ENCODE measurements around the gene RNF217. TPM values are rescaled to one million over a fixed set of nuclear protein-coding genes. Genes with fewer than 3 reads are reported as not detected.

The RNF217 gene
- total RNA-seq, 1 experiment from 2014 or later = 12.2 TPM

DNA sequence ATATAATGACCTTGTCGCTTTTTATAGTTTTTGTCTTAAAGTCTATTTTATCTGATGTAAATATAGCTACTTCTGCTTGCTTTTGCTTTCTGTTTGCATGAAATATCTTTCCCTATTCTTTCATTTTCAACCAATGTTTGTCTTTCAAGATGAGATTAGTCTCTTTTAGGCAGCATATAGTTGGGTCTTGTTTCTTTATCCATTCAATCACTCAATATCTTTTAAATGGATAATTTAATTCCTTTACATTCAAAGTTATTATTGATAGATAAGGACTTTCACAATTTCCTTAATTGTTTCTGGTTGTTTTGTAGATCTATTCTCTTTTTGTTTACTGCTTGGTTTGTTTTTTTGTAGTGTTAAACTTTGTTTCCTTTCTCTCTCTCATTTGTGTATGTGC lies 147.8 kb downstream of the RNF217 start:
- no peak for ATAC-seq
- ChIA-PET CTCF (no interaction called here), POLR2A (no interaction called here)
- DNase-seq (ENCODE audit: low spot score) = no peak
- Mint-ChIP-seq H3K4me3 (no peak overlapping the region), H3K36me3 (peaks cover 35% of the 10 kb centered on the region), H3K27ac (no peak overlapping the region), H3K27me3 (ENCODE audit: low read depth) (no peaks in the 10 kb centered on the region), H3K4me1 (peaks cover under 1% of the 10 kb centered on the region), H3K9me3 (peaks cover 42% of the 10 kb centered on the region)
- TF ChIP-seq, protein P1, sequence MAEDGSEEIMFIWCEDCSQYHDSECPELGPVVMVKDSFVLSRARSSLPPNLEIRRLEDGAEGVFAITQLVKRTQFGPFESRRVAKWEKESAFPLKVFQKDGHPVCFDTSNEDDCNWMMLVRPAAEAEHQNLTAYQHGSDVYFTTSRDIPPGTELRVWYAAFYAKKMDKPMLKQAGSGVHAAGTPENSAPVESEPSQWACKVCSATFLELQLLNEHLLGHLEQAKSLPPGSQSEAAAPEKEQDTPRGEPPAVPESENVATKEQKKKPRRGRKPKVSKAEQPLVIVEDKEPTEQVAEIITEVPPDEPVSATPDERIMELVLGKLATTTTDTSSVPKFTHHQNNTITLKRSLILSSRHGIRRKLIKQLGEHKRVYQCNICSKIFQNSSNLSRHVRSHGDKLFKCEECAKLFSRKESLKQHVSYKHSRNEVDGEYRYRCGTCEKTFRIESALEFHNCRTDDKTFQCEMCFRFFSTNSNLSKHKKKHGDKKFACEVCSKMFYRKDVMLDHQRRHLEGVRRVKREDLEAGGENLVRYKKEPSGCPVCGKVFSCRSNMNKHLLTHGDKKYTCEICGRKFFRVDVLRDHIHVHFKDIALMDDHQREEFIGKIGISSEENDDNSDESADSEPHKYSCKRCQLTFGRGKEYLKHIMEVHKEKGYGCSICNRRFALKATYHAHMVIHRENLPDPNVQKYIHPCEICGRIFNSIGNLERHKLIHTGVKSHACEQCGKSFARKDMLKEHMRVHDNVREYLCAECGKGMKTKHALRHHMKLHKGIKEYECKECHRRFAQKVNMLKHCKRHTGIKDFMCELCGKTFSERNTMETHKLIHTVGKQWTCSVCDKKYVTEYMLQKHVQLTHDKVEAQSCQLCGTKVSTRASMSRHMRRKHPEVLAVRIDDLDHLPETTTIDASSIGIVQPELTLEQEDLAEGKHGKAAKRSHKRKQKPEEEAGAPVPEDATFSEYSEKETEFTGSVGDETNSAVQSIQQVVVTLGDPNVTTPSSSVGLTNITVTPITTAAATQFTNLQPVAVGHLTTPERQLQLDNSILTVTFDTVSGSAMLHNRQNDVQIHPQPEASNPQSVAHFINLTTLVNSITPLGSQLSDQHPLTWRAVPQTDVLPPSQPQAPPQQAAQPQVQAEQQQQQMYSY (CRISPR knock-in tag; IDR thresholded peaks at IDR 0.05) = no peak
- TF ChIP-seq EMX1 (CRISPR knock-in tag; IDR thresholded peaks at IDR 0.05) (no peak), ZNF671 (CRISPR knock-in tag; IDR thresholded peaks at IDR 0.05) (no peak), RELA (CRISPR knock-in tag; IDR thresholded peaks at IDR 0.05; ENCODE audit: borderline replicate concordance) (no peak), NFE2L1 (CRISPR knock-in tag; IDR thresholded peaks at IDR 0.05) (no peak), NFYB (CRISPR knock-in tag; conservative IDR thresholded peaks at IDR 0.05; ENCODE audit: low read depth) (no peak), ZNF138 (CRISPR knock-in tag; conservative IDR thresholded peaks at IDR 0.05) (no peak)
- TF ChIP-seq, protein P2, sequence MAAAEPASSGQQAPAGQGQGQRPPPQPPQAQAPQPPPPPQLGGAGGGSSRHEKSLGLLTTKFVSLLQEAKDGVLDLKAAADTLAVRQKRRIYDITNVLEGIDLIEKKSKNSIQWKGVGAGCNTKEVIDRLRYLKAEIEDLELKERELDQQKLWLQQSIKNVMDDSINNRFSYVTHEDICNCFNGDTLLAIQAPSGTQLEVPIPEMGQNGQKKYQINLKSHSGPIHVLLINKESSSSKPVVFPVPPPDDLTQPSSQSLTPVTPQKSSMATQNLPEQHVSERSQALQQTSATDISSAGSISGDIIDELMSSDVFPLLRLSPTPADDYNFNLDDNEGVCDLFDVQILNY (CRISPR knock-in tag; IDR thresholded peaks at IDR 0.05) = no peak
- TF ChIP-seq, protein P3, sequence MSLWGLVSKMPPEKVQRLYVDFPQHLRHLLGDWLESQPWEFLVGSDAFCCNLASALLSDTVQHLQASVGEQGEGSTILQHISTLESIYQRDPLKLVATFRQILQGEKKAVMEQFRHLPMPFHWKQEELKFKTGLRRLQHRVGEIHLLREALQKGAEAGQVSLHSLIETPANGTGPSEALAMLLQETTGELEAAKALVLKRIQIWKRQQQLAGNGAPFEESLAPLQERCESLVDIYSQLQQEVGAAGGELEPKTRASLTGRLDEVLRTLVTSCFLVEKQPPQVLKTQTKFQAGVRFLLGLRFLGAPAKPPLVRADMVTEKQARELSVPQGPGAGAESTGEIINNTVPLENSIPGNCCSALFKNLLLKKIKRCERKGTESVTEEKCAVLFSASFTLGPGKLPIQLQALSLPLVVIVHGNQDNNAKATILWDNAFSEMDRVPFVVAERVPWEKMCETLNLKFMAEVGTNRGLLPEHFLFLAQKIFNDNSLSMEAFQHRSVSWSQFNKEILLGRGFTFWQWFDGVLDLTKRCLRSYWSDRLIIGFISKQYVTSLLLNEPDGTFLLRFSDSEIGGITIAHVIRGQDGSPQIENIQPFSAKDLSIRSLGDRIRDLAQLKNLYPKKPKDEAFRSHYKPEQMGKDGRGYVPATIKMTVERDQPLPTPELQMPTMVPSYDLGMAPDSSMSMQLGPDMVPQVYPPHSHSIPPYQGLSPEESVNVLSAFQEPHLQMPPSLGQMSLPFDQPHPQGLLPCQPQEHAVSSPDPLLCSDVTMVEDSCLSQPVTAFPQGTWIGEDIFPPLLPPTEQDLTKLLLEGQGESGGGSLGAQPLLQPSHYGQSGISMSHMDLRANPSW (CRISPR knock-in tag; conservative IDR thresholded peaks at IDR 0.05; ENCODE audit: low read depth) = no peak

DNA sequence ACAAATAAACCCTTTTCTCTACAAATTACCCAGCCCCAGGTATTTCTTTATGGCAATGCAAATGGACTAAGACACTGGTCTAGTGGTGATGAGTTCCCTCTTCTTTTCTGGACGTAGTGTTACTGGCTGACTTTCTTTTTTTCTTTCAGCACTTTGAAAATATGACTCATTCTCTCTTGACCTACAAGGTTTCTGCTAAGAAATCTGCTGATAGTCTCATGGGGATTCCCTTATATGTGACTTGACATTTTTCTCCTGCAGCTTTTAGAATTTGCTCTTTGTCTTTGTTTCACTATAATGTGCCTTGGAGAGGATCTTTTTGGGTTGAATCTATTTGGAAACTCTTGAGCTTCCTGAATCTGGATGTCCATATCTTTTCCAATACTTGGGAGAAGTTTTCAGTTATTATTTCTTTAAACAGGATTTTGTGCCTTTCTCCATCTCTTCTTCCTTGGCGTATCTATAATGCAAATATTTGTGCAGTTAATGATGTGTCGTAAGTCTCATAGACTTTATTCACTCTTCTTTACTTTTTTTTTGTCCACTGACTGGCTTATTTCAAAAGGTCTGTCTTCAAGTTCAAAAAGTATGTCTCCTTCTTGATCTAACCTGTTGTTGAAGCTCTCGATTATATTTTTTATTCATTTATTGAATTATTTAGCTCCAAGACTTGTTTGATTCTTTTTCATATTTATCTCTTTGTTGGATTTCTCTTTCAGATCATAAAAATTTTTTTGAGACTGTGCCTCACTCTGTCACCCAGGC lies 149.2 kb downstream of the RNF217 start:
- Mint-ChIP-seq H3K9me3 (peaks cover 42% of the 10 kb centered on the region), H3K36me3 (peaks cover 35% of the 10 kb centered on the region), H3K4me3 (no peak overlapping the region), H3K4me1 (no peaks in the 10 kb centered on the region), H3K27ac (no peak overlapping the region), H3K27me3 (ENCODE audit: low read depth) (no peaks in the 10 kb centered on the region)
- POLR2A ChIA-PET = interaction anchor here (0.6 kb wide), 1 partner anchor 91 kb away, joined by 3 read pairs; no protein-coding TSS in a partner anchor
- DNase-seq (ENCODE audit: low spot score) (no peak), ATAC-seq (no peak)
- CTCF ChIA-PET = no interaction called here
- TF ChIP-seq FOXK1 (CRISPR knock-in tag; IDR thresholded peaks at IDR 0.05) (no peak), TCF7 (CRISPR knock-in tag; IDR thresholded peaks at IDR 0.05; ENCODE audit: low read depth) (no peak), MYBL2 (CRISPR knock-in tag; IDR thresholded peaks at IDR 0.05) (no peak), ZNF423 (CRISPR knock-in tag; IDR thresholded peaks at IDR 0.05) (no peak), ELF4 (CRISPR knock-in tag; IDR thresholded peaks at IDR 0.05; ENCODE audit: low read depth) (no peak)
- TF ChIP-seq, protein P4, sequence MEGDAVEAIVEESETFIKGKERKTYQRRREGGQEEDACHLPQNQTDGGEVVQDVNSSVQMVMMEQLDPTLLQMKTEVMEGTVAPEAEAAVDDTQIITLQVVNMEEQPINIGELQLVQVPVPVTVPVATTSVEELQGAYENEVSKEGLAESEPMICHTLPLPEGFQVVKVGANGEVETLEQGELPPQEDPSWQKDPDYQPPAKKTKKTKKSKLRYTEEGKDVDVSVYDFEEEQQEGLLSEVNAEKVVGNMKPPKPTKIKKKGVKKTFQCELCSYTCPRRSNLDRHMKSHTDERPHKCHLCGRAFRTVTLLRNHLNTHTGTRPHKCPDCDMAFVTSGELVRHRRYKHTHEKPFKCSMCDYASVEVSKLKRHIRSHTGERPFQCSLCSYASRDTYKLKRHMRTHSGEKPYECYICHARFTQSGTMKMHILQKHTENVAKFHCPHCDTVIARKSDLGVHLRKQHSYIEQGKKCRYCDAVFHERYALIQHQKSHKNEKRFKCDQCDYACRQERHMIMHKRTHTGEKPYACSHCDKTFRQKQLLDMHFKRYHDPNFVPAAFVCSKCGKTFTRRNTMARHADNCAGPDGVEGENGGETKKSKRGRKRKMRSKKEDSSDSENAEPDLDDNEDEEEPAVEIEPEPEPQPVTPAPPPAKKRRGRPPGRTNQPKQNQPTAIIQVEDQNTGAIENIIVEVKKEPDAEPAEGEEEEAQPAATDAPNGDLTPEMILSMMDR (IDR thresholded peaks at IDR 0.05) = no peak
- TF ChIP-seq, protein P5, sequence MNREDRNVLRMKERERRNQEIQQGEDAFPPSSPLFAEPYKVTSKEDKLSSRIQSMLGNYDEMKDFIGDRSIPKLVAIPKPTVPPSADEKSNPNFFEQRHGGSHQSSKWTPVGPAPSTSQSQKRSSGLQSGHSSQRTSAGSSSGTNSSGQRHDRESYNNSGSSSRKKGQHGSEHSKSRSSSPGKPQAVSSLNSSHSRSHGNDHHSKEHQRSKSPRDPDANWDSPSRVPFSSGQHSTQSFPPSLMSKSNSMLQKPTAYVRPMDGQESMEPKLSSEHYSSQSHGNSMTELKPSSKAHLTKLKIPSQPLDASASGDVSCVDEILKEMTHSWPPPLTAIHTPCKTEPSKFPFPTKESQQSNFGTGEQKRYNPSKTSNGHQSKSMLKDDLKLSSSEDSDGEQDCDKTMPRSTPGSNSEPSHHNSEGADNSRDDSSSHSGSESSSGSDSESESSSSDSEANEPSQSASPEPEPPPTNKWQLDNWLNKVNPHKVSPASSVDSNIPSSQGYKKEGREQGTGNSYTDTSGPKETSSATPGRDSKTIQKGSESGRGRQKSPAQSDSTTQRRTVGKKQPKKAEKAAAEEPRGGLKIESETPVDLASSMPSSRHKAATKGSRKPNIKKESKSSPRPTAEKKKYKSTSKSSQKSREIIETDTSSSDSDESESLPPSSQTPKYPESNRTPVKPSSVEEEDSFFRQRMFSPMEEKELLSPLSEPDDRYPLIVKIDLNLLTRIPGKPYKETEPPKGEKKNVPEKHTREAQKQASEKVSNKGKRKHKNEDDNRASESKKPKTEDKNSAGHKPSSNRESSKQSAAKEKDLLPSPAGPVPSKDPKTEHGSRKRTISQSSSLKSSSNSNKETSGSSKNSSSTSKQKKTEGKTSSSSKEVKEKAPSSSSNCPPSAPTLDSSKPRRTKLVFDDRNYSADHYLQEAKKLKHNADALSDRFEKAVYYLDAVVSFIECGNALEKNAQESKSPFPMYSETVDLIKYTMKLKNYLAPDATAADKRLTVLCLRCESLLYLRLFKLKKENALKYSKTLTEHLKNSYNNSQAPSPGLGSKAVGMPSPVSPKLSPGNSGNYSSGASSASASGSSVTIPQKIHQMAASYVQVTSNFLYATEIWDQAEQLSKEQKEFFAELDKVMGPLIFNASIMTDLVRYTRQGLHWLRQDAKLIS (CRISPR knock-in tag; IDR thresholded peaks at IDR 0.05; ENCODE audit: borderline replicate concordance) = no peak
- TF ChIP-seq, protein P2 (CRISPR knock-in tag; IDR thresholded peaks at IDR 0.05) = no peak
- TF ChIP-seq, protein P6, sequence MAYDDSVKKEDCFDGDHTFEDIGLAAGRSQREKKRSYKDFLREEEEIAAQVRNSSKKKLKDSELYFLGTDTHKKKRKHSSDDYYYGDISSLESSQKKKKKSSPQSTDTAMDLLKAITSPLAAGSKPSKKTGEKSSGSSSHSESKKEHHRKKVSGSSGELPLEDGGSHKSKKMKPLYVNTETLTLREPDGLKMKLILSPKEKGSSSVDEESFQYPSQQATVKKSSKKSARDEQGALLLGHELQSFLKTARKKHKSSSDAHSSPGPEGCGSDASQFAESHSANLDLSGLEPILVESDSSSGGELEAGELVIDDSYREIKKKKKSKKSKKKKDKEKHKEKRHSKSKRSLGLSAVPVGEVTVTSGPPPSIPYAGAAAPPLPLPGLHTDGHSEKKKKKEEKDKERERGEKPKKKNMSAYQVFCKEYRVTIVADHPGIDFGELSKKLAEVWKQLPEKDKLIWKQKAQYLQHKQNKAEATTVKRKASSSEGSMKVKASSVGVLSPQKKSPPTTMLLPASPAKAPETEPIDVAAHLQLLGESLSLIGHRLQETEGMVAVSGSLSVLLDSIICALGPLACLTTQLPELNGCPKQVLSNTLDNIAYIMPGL (CRISPR knock-in tag; IDR thresholded peaks at IDR 0.05) = no peak

Measured in WTC11 (cell line).